ENCODE data around the gene WNT3. TPM values are rescaled to one million over a fixed set of nuclear protein-coding genes. Genes with fewer than 3 reads are reported as not detected.

The WNT3 gene
- total and polyA plus RNA-seq, 10 of the 15 experiments (the other 5 are each of a cell fraction or from before 2014, with no cell fraction given) = 0.01 to 0.03 TPM; not detected in 8

GRCh38 chr17:46795379-46795952, 23.0 kb downstream of the WNT3 start:
- no peaks in the 10 kb centered on the region for H4K20me1 ChIP-seq (ENCODE audit: control insufficient read depth, insufficient read depth)
- peaks cover 0 to 3% of the 10 kb centered on the region in 2 experiments; a peak in 3 of 4 replicates for H3K27me3 ChIP-seq (replicated peaks in 1 of 2; ENCODE audit: control insufficient read depth in 2 of 2, insufficient read depth in 2 of 2, low read length in 1 of 2)
- H3K36me3 ChIP-seq (ENCODE audit: control insufficient read depth in 2 of 2, insufficient read depth in 2 of 2, low read length in 1 of 2) = no peaks in the 10 kb centered on the region
- ATAC-seq (no peak), DNase-seq (ENCODE audit: low read depth, low spot score) (no peak), FAIRE-seq (no peak)
- TF ChIP-seq HDAC2 (IDR thresholded peaks at IDR 0.05) (no peak), ASH2L (IDR thresholded peaks at IDR 0.05; ENCODE audit: borderline replicate concordance, low read depth) (no peak), ESRRA (IDR thresholded peaks at IDR 0.05; ENCODE audit: low read length) (no peak), CEBPB (IDR thresholded peaks at IDR 0.05; ENCODE audit: borderline replicate concordance in 1 of 2, low read depth in 2 of 2, low read length in 2 of 2) (no peak), NFYA (IDR thresholded peaks at IDR 0.05; ENCODE audit: borderline replicate concordance, low read depth, low read length) (no peak), CEBPZ (IDR thresholded peaks at IDR 0.05; ENCODE audit: low read depth, low read length) (no peak), HCFC1 (IDR thresholded peaks at IDR 0.05; ENCODE audit: low read length) (no peak), ELK1 (IDR thresholded peaks at IDR 0.05; ENCODE audit: low read depth, low read length) (no peak), KAT2A (conservative IDR thresholded peaks at IDR 0.05; ENCODE audit: control insufficient read depth, low read depth, low read length) (no peak), RCOR1 (conservative IDR thresholded peaks at IDR 0.05; ENCODE audit: low read depth, low read length) (no peak), NBN (IDR thresholded peaks at IDR 0.05) (no peak), E2F8 (IDR thresholded peaks at IDR 0.05; ENCODE audit: low read depth, partially characterized antibody) (no peak), CHD4 (IDR thresholded peaks at IDR 0.05) (no peak), POLR2AphosphoS2 (IDR thresholded peaks at IDR 0.05; ENCODE audit: low read depth, low read length) (no peak), IRF3 (IDR thresholded peaks at IDR 0.05) (no peak)
- no peaks in the 10 kb centered on the region for H3K9me3 ChIP-seq (replicated peaks; ENCODE audit: control insufficient read depth, insufficient read depth, low read length)
- H3K4me2 ChIP-seq (ENCODE audit: control insufficient read depth, insufficient read depth) = no peak overlapping the region
- intact Hi-C loops (cut with micrococcal nuclease; ENCODE audit: unreplicated experiment) = no loop called here
- WGBS (ENCODE audit: insufficient coverage, insufficient replicate concordance, low lambda C conversion rate, missing lambda C conversion rate) = 31% methylated on average over 15 of the region's 15 CpGs
- H3K27ac ChIP-seq (ENCODE audit: control insufficient read depth, insufficient read depth) = no peak overlapping the region
- no peak overlapping the region for H2AFZ ChIP-seq (ENCODE audit: control insufficient read depth, low read depth, low read length)
- POLR2A ChIA-PET = no interaction called here
- SMC1A ChIA-PET (ENCODE audit: uncharacterized antibody, unreplicated experiment) = no interaction called here
- H3K4me1 ChIP-seq (ENCODE audit: control insufficient read depth, insufficient read depth, low read length) = no peaks in the 10 kb centered on the region
- no peak overlapping the region for H3K4me3 ChIP-seq
- no peak overlapping the region for H3K9ac ChIP-seq (ENCODE audit: control insufficient read depth, insufficient read depth, low read length)
- in situ Hi-C loops (cut with MboI) = loop anchor here (10.0 kb wide), 2 partner anchors 59 to 99 kb away; partner anchors contain the start of gene WNT9B
- CTCF ChIA-PET = interaction anchor here (1.0 kb wide), 1 partner anchor 25 kb away, joined by 4 read pairs; no protein-coding TSS in a partner anchor
- RAD21 ChIA-PET (ENCODE audit: unreplicated experiment) = no interaction called here
- no TSS peak for BruUV-seq (replicated peaks)
- no peaks in the 10 kb centered on the region for H3K79me2 ChIP-seq (ENCODE audit: control insufficient read depth, insufficient read depth, low read length)

Measured in GM12878 (cell line).